Fibroblast of lung (primary cell): ENCODE results near the gene SLC4A2. TPM values are rescaled to one million over a fixed set of nuclear protein-coding genes. Genes with fewer than 3 reads are reported as not detected.
A peak's percentile ranks its signal among the peaks of the same experiment; 100 is the strongest.

ENCODE experiments used
- DNase-seq, 2 donors: peaks; one replicate each; pipeline versions ENCODE4 v3.0.0 to v3.0.0-alpha.2; 2010; ENCODE audit warnings: low read depth in 2 of 2
- H2AFZ ChIP-seq: 2 replicates; pipeline ENCODE4 v1.5.1; 2012; ENCODE audit warnings: low read length, control low read depth, inconsistent platforms
- H3K27ac ChIP-seq: 2 replicates; pipeline ENCODE4 v1.5.1; 2011; ENCODE audit warnings: low read length, control low read depth; ENCODE audit not compliant: insufficient read depth
- H3K27me3 ChIP-seq: 2 replicates; pipeline ENCODE4 v1.5.1; 2011; ENCODE audit warnings: mild to moderate bottlenecking, low read length; ENCODE audit not compliant: control insufficient read depth, insufficient read depth
- H3K36me3 ChIP-seq: 2 replicates; pipeline ENCODE4 v1.5.1; 2011; ENCODE audit warnings: low read length; ENCODE audit not compliant: control insufficient read depth, insufficient read depth
- H3K4me1 ChIP-seq: 2 replicates; pipeline ENCODE4 v1.5.1; 2011; ENCODE audit warnings: low read length; ENCODE audit not compliant: control insufficient read depth, insufficient read depth; ENCODE audit errors: extremely low read depth
- H3K4me2 ChIP-seq: 2 replicates; pipeline ENCODE4 v1.5.1; 2011; ENCODE audit warnings: low read length, control low read depth; ENCODE audit not compliant: insufficient read depth; ENCODE audit errors: extremely low read depth
- H3K4me3 ChIP-seq, 4 experiments: fragments of 200-600 bp in 1 of 4; sonication (generic) in 1 of 4; replicated peaks in 1 of 4; 2 replicates each; pipeline ENCODE4 v1.5.1; 2011 to 2016; ENCODE audit warnings: low read length in 4 of 4, low read depth in 3 of 4, mild to moderate bottlenecking in 3 of 4, control low read depth in 2 of 4, inconsistent platforms in 1 of 4, mixed read lengths in 1 of 4; ENCODE audit not compliant: insufficient read depth in 1 of 4; ENCODE audit errors: control extremely low read depth in 1 of 4
- H3K79me2 ChIP-seq: 2 replicates; pipeline ENCODE4 v1.5.1; 2012; ENCODE audit warnings: mild to moderate bottlenecking, low read length, inconsistent platforms; ENCODE audit not compliant: control insufficient read depth, insufficient read depth
- H3K9ac ChIP-seq: 2 replicates; pipeline ENCODE4 v1.5.1; 2011; ENCODE audit warnings: mild to moderate bottlenecking, low read length, control low read depth; ENCODE audit not compliant: insufficient read depth
- H3K9me3 ChIP-seq: 2 replicates; pipeline ENCODE4 v1.5.1; 2012; ENCODE audit warnings: low read depth, low read length; ENCODE audit not compliant: control insufficient read depth, insufficient read depth
- H4K20me1 ChIP-seq: 2 replicates; pipeline ENCODE4 v1.5.1; 2011; ENCODE audit warnings: low read length; ENCODE audit not compliant: control insufficient read depth, insufficient read depth; ENCODE audit errors: extremely low read depth
- EZH2 ChIP-seq: IDR thresholded peaks from 2 replicates; pipeline ENCODE4 v1.5.1; 2012; ENCODE audit warnings: low read length, control low read depth, mild to moderate bottlenecking; ENCODE audit errors: missing control alignments
- polyA plus RNA-seq, 2 donors: library from polyadenylated mRNA; depleted of rRNA in 1 of 2; stranded (reverse) in 1 of 2; unstranded in 1 of 2; fragments of >200 nt; gene quantifications; 2 replicates each; pipeline ENCODE4 v1.2.1, GENCODE V29; 2011 to 2012; ENCODE audit warnings: missing spikeins in 1 of 2
- total RNA-seq: library from RNA; depleted of rRNA; stranded (reverse); fragments of >200 nt; gene quantifications from 2 replicates; pipeline ENCODE4 v1.2.1, GENCODE V29; 2014
- TF ChIP-seq, protein P1 (sequence below), 2 donors: IDR thresholded peaks in 1 of 2; conservative IDR thresholded peaks in 1 of 2; 1 replicate in 1 of 2; 2 replicates in 1 of 2; pipeline ENCODE4 v1.5.1; 2011 to 2012; ENCODE audit warnings: low read length in 2 of 2, control low read depth in 1 of 2, inconsistent platforms in 1 of 2, low read depth in 1 of 2, mild to moderate bottlenecking in 1 of 2

The SLC4A2 gene
- total and polyA plus RNA-seq, 2 donors (not counting 1 experiment from before 2014, with no cell fraction given), result 30.5 to 61.8 TPM

DNA sequence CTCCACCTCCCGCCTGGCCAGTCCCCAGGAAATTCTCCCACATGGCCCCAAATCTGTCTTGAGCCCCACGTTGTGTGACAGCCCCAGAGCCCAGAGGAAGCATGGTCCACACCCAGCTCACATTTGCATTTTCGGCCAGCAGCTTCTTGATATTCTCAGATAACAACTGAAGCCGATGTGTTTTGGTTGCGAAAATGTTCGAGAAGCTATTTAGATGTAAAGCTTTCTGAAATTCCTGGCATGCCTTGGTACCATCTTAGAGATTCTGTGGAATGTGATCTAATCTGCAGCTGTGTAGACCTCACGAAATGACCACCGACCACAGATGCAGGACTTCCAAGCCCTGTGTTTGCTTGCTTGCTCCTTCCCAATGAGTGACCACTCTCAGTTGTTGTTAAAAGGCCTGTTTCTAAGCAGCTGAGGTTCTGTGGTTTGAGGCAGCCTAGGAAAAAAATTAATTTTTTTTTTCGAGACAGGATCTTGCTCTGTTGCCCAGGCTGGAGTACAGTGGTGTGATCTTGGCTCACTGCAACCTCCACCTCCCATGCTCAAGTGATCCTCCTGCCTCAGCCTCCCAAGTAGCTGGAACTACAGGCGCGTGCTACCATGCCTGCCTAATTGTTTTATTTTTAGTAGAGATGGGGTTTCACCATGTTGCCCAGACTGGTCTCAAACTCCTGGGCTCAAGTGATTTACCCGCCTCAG is 8.8 kb downstream of the SLC4A2 start:
- Histone ChIP-seq H3K4me2 (no peak overlapping the region), H4K20me1 (no peaks in the 10 kb centered on the region), H3K9me3 (no peaks in the 10 kb centered on the region), H3K36me3 (peaks cover 44% of the 10 kb centered on the region), H3K4me1 (no peaks in the 10 kb centered on the region), H3K9ac (no peak overlapping the region), H3K27me3 (no peaks in the 10 kb centered on the region), H3K4me3 (no peak overlapping the region), H2AFZ (no peak overlapping the region), H3K27ac (no peak overlapping the region), H3K79me2 (peaks cover 3% of the 10 kb centered on the region)
- DNase-seq, result peak in 1 of 2 donors; percentile 72
- no peak for TF ChIP-seq EZH2
- TF ChIP-seq, protein P1, sequence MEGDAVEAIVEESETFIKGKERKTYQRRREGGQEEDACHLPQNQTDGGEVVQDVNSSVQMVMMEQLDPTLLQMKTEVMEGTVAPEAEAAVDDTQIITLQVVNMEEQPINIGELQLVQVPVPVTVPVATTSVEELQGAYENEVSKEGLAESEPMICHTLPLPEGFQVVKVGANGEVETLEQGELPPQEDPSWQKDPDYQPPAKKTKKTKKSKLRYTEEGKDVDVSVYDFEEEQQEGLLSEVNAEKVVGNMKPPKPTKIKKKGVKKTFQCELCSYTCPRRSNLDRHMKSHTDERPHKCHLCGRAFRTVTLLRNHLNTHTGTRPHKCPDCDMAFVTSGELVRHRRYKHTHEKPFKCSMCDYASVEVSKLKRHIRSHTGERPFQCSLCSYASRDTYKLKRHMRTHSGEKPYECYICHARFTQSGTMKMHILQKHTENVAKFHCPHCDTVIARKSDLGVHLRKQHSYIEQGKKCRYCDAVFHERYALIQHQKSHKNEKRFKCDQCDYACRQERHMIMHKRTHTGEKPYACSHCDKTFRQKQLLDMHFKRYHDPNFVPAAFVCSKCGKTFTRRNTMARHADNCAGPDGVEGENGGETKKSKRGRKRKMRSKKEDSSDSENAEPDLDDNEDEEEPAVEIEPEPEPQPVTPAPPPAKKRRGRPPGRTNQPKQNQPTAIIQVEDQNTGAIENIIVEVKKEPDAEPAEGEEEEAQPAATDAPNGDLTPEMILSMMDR (conservative IDR thresholded peaks at IDR 0.05 in 1 of 2, IDR thresholded peaks at IDR 0.05 in 1 of 2; ENCODE audit: low read depth in 1 of 2, low read length in 2 of 2), result no peak

DNA sequence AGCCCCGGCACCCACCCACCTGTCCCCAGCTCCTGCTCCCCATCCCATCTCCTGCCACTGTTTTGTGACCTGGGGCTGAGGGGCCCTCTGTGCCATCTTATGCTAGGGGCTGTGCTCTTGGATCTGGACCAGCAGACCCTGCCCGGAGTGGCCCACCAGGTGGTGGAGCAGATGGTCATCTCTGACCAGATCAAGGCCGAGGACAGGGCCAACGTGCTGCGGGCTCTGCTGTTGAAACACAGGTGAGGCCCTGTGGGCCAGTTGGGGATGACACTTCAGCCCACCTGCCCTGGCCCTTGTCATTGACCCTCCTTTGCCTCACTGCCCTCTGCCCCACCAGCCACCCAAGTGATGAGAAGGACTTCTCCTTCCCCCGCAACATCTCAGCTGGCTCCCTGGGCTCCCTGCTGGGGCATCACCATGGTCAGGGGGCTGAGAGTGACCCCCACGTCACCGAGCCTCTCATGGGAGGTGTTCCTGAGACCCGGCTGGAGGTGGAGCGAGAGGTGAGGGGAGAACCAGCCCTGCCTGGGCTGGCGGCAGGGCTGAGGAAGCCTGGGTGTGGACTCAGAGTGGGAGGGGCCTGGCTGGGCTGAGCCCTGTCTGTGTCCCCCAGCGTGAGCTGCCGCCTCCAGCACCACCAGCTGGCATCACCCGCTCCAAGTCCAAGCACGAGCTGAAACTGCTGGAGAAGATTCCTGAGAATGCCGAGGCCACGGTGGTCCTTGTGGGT is 10.6 kb downstream of the SLC4A2 start:
- TF ChIP-seq EZH2, result no peak
- TF ChIP-seq, protein P1 (conservative IDR thresholded peaks at IDR 0.05 in 1 of 2, IDR thresholded peaks at IDR 0.05 in 1 of 2; ENCODE audit: low read depth in 1 of 2, low read length in 2 of 2), result no peak
- Histone ChIP-seq H4K20me1 (no peaks in the 10 kb centered on the region), H3K4me3 (no peak overlapping the region), H3K27me3 (no peaks in the 10 kb centered on the region), H3K79me2 (no peaks in the 10 kb centered on the region), H3K4me1 (no peaks in the 10 kb centered on the region), H2AFZ (no peak overlapping the region), H3K27ac (no peak overlapping the region), H3K36me3 (peaks cover 42% of the 10 kb centered on the region), H3K4me2 (no peak overlapping the region), H3K9ac (no peak overlapping the region), H3K9me3 (no peaks in the 10 kb centered on the region)
- DNase-seq, result no peak

DNA sequence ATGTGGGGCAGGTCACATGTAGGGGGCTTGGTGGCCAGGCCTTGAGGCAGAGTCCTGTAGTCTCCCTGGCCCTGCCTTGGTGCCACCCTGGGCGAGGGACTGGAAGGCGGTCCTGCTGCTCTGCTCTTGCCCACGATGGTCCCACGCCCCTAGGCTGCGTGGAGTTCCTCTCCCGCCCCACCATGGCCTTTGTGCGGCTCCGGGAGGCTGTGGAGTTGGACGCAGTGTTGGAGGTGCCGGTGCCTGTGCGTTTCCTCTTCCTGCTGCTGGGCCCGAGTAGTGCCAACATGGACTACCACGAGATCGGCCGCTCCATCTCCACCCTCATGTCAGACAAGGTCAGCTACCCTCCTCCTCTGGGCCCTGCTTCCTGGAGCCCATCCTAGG is 11.2 kb downstream of the SLC4A2 start:
- no peak overlapping the region for H2AFZ ChIP-seq
- no peaks in the 10 kb centered on the region for H3K27me3 ChIP-seq
- H3K27ac ChIP-seq, result no peak overlapping the region
- H3K36me3 ChIP-seq, result peaks cover 42% of the 10 kb centered on the region
- H3K79me2 ChIP-seq, result no peaks in the 10 kb centered on the region
- no peak overlapping the region for H3K4me3 ChIP-seq
- H3K4me2 ChIP-seq, result no peak overlapping the region
- H3K9me3 ChIP-seq, result no peaks in the 10 kb centered on the region
- no peak for TF ChIP-seq EZH2
- TF ChIP-seq, protein P1 (conservative IDR thresholded peaks at IDR 0.05 in 1 of 2, IDR thresholded peaks at IDR 0.05 in 1 of 2; ENCODE audit: low read depth in 1 of 2, low read length in 2 of 2), result no peak
- no peak overlapping the region for H3K9ac ChIP-seq
- no peaks in the 10 kb centered on the region for H4K20me1 ChIP-seq
- H3K4me1 ChIP-seq, result no peaks in the 10 kb centered on the region
- no peak for DNase-seq
